H9 (cell line): ENCODE measurements around the gene RBX1. TPM values are rescaled to one million over a fixed set of nuclear protein-coding genes. Genes with fewer than 3 reads are reported as not detected.

Experiments used
- DNase-seq: peaks from one replicate; pipeline ENCODE4 v3.0.0-alpha.2; 2017
- H2AFZ ChIP-seq: one replicate; pipeline ENCODE4 v1.6.1; 2013; ENCODE audit warnings: mild to moderate bottlenecking, low read length, control low read depth, moderate library complexity
- H2AK5ac ChIP-seq: 2 replicates; pipeline ENCODE4 v1.6.1; 2013; ENCODE audit warnings: low read length, control low read depth, mixed read lengths; ENCODE audit not compliant: insufficient read length
- H2BK120ac ChIP-seq: one replicate; pipeline ENCODE4 v1.6.1; 2013; ENCODE audit warnings: low read depth, mild to moderate bottlenecking, low read length, control low read depth, inconsistent platforms; ENCODE audit not compliant: poor library complexity, severe bottlenecking
- H2BK12ac ChIP-seq: 2 replicates; pipeline ENCODE4 v1.6.1; 2013; ENCODE audit warnings: low read length, control low read depth, mixed read lengths, low read depth; ENCODE audit not compliant: insufficient read length
- H2BK15ac ChIP-seq: 2 replicates; pipeline ENCODE4 v1.6.1; 2013; ENCODE audit warnings: low read depth, low read length, control low read depth
- H2BK20ac ChIP-seq: one replicate; pipeline ENCODE4 v1.6.1; 2013; ENCODE audit warnings: low read depth, mild to moderate bottlenecking, low read length, control low read depth, inconsistent platforms; ENCODE audit not compliant: poor library complexity, severe bottlenecking
- H2BK5ac ChIP-seq: 2 replicates; pipeline ENCODE4 v1.6.1; 2013; ENCODE audit warnings: low read length, control low read depth, mixed read lengths; ENCODE audit not compliant: insufficient read length
- H3K14ac ChIP-seq: 2 replicates; pipeline ENCODE4 v1.6.1; 2013; ENCODE audit warnings: low read length, control low read depth; ENCODE audit not compliant: insufficient read depth
- H3K18ac ChIP-seq: 2 replicates; pipeline ENCODE4 v1.6.1; 2013; ENCODE audit warnings: low read depth, mild to moderate bottlenecking, mixed read lengths, low read length, control low read depth; ENCODE audit not compliant: insufficient read length
- H3K23ac ChIP-seq: 2 replicates; pipeline ENCODE4 v1.6.1; 2013; ENCODE audit warnings: low read length, control low read depth, mixed read lengths, low read depth; ENCODE audit not compliant: insufficient read length
- H3K23me2 ChIP-seq: 2 replicates; pipeline ENCODE4 v1.6.1; 2013; ENCODE audit warnings: low read depth, mild to moderate bottlenecking, mixed read lengths, low read length, control low read depth; ENCODE audit not compliant: insufficient read length, poor library complexity, severe bottlenecking
- H3K27ac ChIP-seq: 2 replicates; pipeline ENCODE4 v1.5.1; 2013; ENCODE audit warnings: low read length, control low read depth, mixed read lengths, low read depth; ENCODE audit not compliant: insufficient read length
- H3K27me3 ChIP-seq: 2 replicates; pipeline ENCODE4 v1.6.1; 2013; ENCODE audit warnings: low read length, control low read depth, inconsistent platforms; ENCODE audit not compliant: insufficient read depth
- H3K4ac ChIP-seq: 2 replicates; pipeline ENCODE4 v1.6.1; 2013; ENCODE audit warnings: low read depth, mild to moderate bottlenecking, control low read depth, inconsistent platforms, low read length, moderate library complexity
- H3K4me1 ChIP-seq: 2 replicates; pipeline ENCODE4 v1.6.1; 2013; ENCODE audit warnings: low read length, control low read depth, inconsistent platforms; ENCODE audit not compliant: insufficient read depth
- H3K4me2 ChIP-seq: 2 replicates; pipeline ENCODE4 v1.6.1; 2013; ENCODE audit warnings: low read length, control low read depth, mixed read lengths; ENCODE audit not compliant: insufficient read length, insufficient read depth
- H3K56ac ChIP-seq: 2 replicates; pipeline ENCODE4 v1.6.1; 2013; ENCODE audit warnings: low read depth, mild to moderate bottlenecking, mixed read lengths, low read length, control low read depth; ENCODE audit not compliant: insufficient read length
- H3K79me1 ChIP-seq: 2 replicates; pipeline ENCODE4 v1.6.1; 2013; ENCODE audit warnings: low read depth, mild to moderate bottlenecking, moderate library complexity, low read length, control low read depth, inconsistent platforms; ENCODE audit not compliant: insufficient read depth, poor library complexity, severe bottlenecking
- H3K79me2 ChIP-seq: 2 replicates; pipeline ENCODE4 v1.6.1; 2013; ENCODE audit warnings: low read length, control low read depth, inconsistent platforms; ENCODE audit not compliant: insufficient read depth
- H3K9ac ChIP-seq: 2 replicates; pipeline ENCODE4 v1.6.1; 2013; ENCODE audit warnings: low read length, control low read depth, mixed read lengths; ENCODE audit not compliant: insufficient read length; ENCODE audit errors: extremely low read depth
- H3K9me3 ChIP-seq: one replicate; pipeline ENCODE4 v1.6.1; 2013; ENCODE audit warnings: low read depth, low read length, inconsistent platforms; ENCODE audit not compliant: control insufficient read depth
- H3T11ph ChIP-seq: one replicate; pipeline ENCODE4 v1.6.1; 2013; ENCODE audit warnings: mild to moderate bottlenecking, low read length, control low read depth, inconsistent platforms
- H4K20me1 ChIP-seq: one replicate; pipeline ENCODE4 v1.6.1; 2013; ENCODE audit not compliant: control insufficient read depth, insufficient read length, insufficient read depth
- H4K5ac ChIP-seq: 2 replicates; pipeline ENCODE4 v1.6.1; 2013; ENCODE audit warnings: low read depth, mild to moderate bottlenecking, mixed read lengths, low read length, control low read depth; ENCODE audit not compliant: insufficient read length
- H4K8ac ChIP-seq: replicated peaks from 2 replicates; pipeline ENCODE4 v1.6.1; 2013; ENCODE audit warnings: low read length, control low read depth, mixed read lengths, low read depth; ENCODE audit not compliant: insufficient read length
- H4K91ac ChIP-seq: 2 replicates; pipeline ENCODE4 v1.6.1; 2013; ENCODE audit warnings: low read depth, mild to moderate bottlenecking, moderate library complexity, mixed read lengths, low read length, control low read depth; ENCODE audit not compliant: insufficient read length
- H3K27ac Mint-ChIP-seq, 3 experiments: 2 replicates in 2 of 3; 3 replicates in 1 of 3; pipeline ENCODE4 v1.8.0; 2020 to 2021; ENCODE audit warnings: mixed read lengths in 3 of 3, mild to moderate bottlenecking in 1 of 3, moderate library complexity in 1 of 3
- H3K27me3 Mint-ChIP-seq: 2 replicates; pipeline ENCODE4 v1.8.0; 2021; ENCODE audit warnings: low read depth, mild to moderate bottlenecking, moderate library complexity, mixed read lengths
- H3K36me3 Mint-ChIP-seq, 3 experiments: 2 replicates in 2 of 3; 3 replicates in 1 of 3; pipeline ENCODE4 v1.8.0; 2020 to 2021; ENCODE audit warnings: low read depth in 3 of 3, mixed read lengths in 3 of 3; ENCODE audit not compliant: insufficient read depth in 1 of 3
- H3K4me1 Mint-ChIP-seq, 2 experiments: 2 replicates each; pipeline ENCODE4 v1.8.0; 2020; ENCODE audit warnings: mixed read lengths in 2 of 2
- H3K4me3 Mint-ChIP-seq, 2 experiments: 2 replicates in 1 of 2; 3 replicates in 1 of 2; pipeline ENCODE4 v1.8.0; 2020 to 2021; ENCODE audit warnings: mild to moderate bottlenecking in 2 of 2, mixed read lengths in 2 of 2, moderate library complexity in 1 of 2
- H3K9me3 Mint-ChIP-seq, 2 experiments: 2 replicates in 1 of 2; 3 replicates in 1 of 2; pipeline ENCODE4 v1.8.0; 2020; ENCODE audit warnings: mild to moderate bottlenecking in 2 of 2, mixed read lengths in 2 of 2, moderate library complexity in 1 of 2
- CTCF ChIP-seq: fragments of 200-600 bp; sonication (generic); conservative IDR thresholded peaks from 3 replicates; pipeline ENCODE4 v1.8.0; 2021; ENCODE audit warnings: antibody characterized with exemption, mild to moderate bottlenecking
- WGBS: extraction: QIAGEN DNeasy Blood & Tissue Kit; methylation state at CpG from one replicate; pipeline ENCODE4 v1.1.7; 2013; ENCODE audit warnings: missing lambda C conversion rate, low lambda C conversion rate, mixed read lengths; ENCODE audit not compliant: insufficient read length; ENCODE audit errors: extremely low coverage; 5-methylcytosine and 5-hydroxymethylcytosine counted together
- total RNA-seq: library from RNA; stranded (reverse); gene quantifications from 2 replicates; pipeline ENCODE4 v1.2.1, GENCODE V29; 2021

RBX1 gene
- total RNA-seq, 1 experiment from 2014 or later, result 85.6 TPM

GRCh38 chr22:40919446-40919845 is 31.7 kb upstream of the RBX1 start:
- H3K36me3 Mint-ChIP-seq, result peaks cover 13 to 44% (median 29%) of the 10 kb centered on the region in 3 experiments; a peak in 6 of 7 replicates
- no peaks in the 10 kb centered on the region for H3K9me3 Mint-ChIP-seq
- H3K23me2 ChIP-seq, result no peaks in the 10 kb centered on the region
- H3T11ph ChIP-seq, result no peak overlapping the region
- no peak overlapping the region for H2AK5ac ChIP-seq
- H4K5ac ChIP-seq, result no peak overlapping the region
- no peak overlapping the region for H3K4me3 Mint-ChIP-seq
- DNase-seq, result no peak
- no peak overlapping the region for H2BK20ac ChIP-seq
- no peak for TF ChIP-seq CTCF
- no CpG with 5 or more reads among the region's 5 CpGs for WGBS
- H4K91ac ChIP-seq, result no peak overlapping the region
- no peaks in the 10 kb centered on the region for H3K79me1 ChIP-seq
- H3K4me1 ChIP-seq, result no peaks in the 10 kb centered on the region
- no peak overlapping the region for H2BK120ac ChIP-seq
- no peaks in the 10 kb centered on the region for H3K27me3 ChIP-seq
- H2BK5ac ChIP-seq, result no peak overlapping the region
- no peaks in the 10 kb centered on the region for H4K20me1 ChIP-seq
- H3K56ac ChIP-seq, result no peak overlapping the region
- no peak overlapping the region for H3K9ac ChIP-seq
- no peak overlapping the region for H3K4ac ChIP-seq
- H3K79me2 ChIP-seq, result no peaks in the 10 kb centered on the region
- no peak overlapping the region for H3K18ac ChIP-seq
- no peak overlapping the region for H3K14ac ChIP-seq
- no peak overlapping the region for H2BK15ac ChIP-seq
- no peaks in the 10 kb centered on the region for H3K27me3 Mint-ChIP-seq
- H3K9me3 ChIP-seq, result no peaks in the 10 kb centered on the region
- H3K27ac ChIP-seq, result no peak overlapping the region
- no peak overlapping the region for H4K8ac ChIP-seq
- H3K27ac Mint-ChIP-seq, result no peak overlapping the region
- no peak overlapping the region for H2BK12ac ChIP-seq
- no peak overlapping the region for H2AFZ ChIP-seq
- H3K4me1 Mint-ChIP-seq, result no peaks in the 10 kb centered on the region
- H3K23ac ChIP-seq, result no peak overlapping the region
- no peak overlapping the region for H3K4me2 ChIP-seq
